GM19324 (cell line): Measurements from ENCODE around the gene PCA3.

Source experiments
- ATAC-seq: cut with Tn5 transposase; IDR thresholded peaks from one replicate; pipeline ENCODE4 v1.9.1; 2021; ENCODE audit warnings: mild to moderate bottlenecking, moderate library complexity; ENCODE audit not compliant: unreplicated experiment, low FRiP score

The PCA3 gene

GRCh38 chr9:76756268-76756640, 8.0 kb upstream of the PCA3 start:
- ATAC-seq, result no peak

- no peak for ATAC-seq
Measured at GRCh38 chr9:76756941-76757673, 7.1 kb upstream of the PCA3 start.

GRCh38 chr9:76758476-76758875, 5.8 kb upstream of the PCA3 start:
- no peak for ATAC-seq

- ATAC-seq, result no peak
Measured at GRCh38 chr9:76759732-76760131, 4.5 kb upstream of the PCA3 start.

GRCh38 chr9:76761448-76761847, 2.8 kb upstream of the PCA3 start:
- no peak for ATAC-seq

GRCh38 chr9:76766126-76766525, 1.9 kb downstream of the PCA3 start:
- ATAC-seq, result no peak

- no peak for ATAC-seq
Measured at GRCh38 chr9:76772686-76773445, 8.6 kb downstream of the PCA3 start.

GRCh38 chr9:76784881-76785280, 20.6 kb downstream of the PCA3 start:
- ATAC-seq, result no peak

- ATAC-seq, result no peak
Measured at GRCh38 chr9:76785501-76785900, 21.3 kb downstream of the PCA3 start.

- no peak for ATAC-seq
Measured at GRCh38 chr9:76787677-76788076, 23.4 kb downstream of the PCA3 start.

- ATAC-seq, result no peak
Measured at GRCh38 chr9:76789840-76790239, 25.6 kb downstream of the PCA3 start.

- ATAC-seq, result no peak
Measured at GRCh38 chr9:76793784-76794431, 29.7 kb downstream of the PCA3 start.

- ATAC-seq, result no peak
Measured at GRCh38 chr9:76796296-76796695, 32.1 kb downstream of the PCA3 start.

GRCh38 chr9:76798527-76798926, 34.3 kb downstream of the PCA3 start:
- ATAC-seq, result no peak

- no peak for ATAC-seq
Measured at GRCh38 chr9:76799473-76799872, 35.2 kb downstream of the PCA3 start.

GRCh38 chr9:76800901-76801300, 36.7 kb downstream of the PCA3 start:
- no peak for ATAC-seq

GRCh38 chr9:76803083-76803482, 38.8 kb downstream of the PCA3 start:
- no peak for ATAC-seq

- ATAC-seq, result no peak
Measured at GRCh38 chr9:76803762-76804161, 39.5 kb downstream of the PCA3 start.

GRCh38 chr9:76808636-76809035, 44.4 kb downstream of the PCA3 start:
- no peak for ATAC-seq

GRCh38 chr9:76810377-76810957, 46.2 kb downstream of the PCA3 start:
- ATAC-seq, result no peak

GRCh38 chr9:76812591-76812990, 48.4 kb downstream of the PCA3 start:
- no peak for ATAC-seq
